Keratinocyte (primary cell): ENCODE measurements around the gene NEU4. TPM values are rescaled to one million over a fixed set of nuclear protein-coding genes. Genes with fewer than 3 reads are reported as not detected.

ENCODE experiments used
- DNase-seq: peaks from one replicate; pipeline ENCODE4 v3.0.0-alpha.2; 2011; ENCODE audit warnings: low read depth, missing footprints, low spot score
- FAIRE-seq: peaks from 2 replicates; lab custom pipeline; 2011; peaks lifted over from hg19 to GRCh38; lab: Jason Lieb, UNC
- H2AFZ ChIP-seq: 2 replicates; pipeline ENCODE4 v1.6.0; 2012; ENCODE audit warnings: low read length, control low read depth, inconsistent platforms; ENCODE audit not compliant: control insufficient read depth
- H3K27ac ChIP-seq: 2 replicates; pipeline ENCODE4 v1.5.1; 2011; ENCODE audit warnings: low read length; ENCODE audit not compliant: control insufficient read depth, insufficient read depth
- H3K27me3 ChIP-seq: 3 replicates; pipeline ENCODE4 v1.6.0; 2011; ENCODE audit warnings: low read length; ENCODE audit not compliant: control insufficient read depth, insufficient read depth; ENCODE audit errors: extremely low read depth
- H3K36me3 ChIP-seq, 2 experiments: 2 replicates in 1 of 2; 3 replicates in 1 of 2; pipeline ENCODE4 v1.5.1; 2011; ENCODE audit warnings: low read length in 2 of 2, mild to moderate bottlenecking in 1 of 2; ENCODE audit not compliant: control insufficient read depth in 2 of 2, insufficient read depth in 2 of 2; ENCODE audit errors: extremely low read depth in 1 of 2
- H3K4me1 ChIP-seq: 3 replicates; pipeline ENCODE4 v1.5.1; 2011; ENCODE audit warnings: low read length; ENCODE audit not compliant: control insufficient read depth, insufficient read depth; ENCODE audit errors: extremely low read depth
- H3K4me2 ChIP-seq: 3 replicates; pipeline ENCODE4 v1.6.0; 2011; ENCODE audit warnings: low read depth, low read length; ENCODE audit not compliant: control insufficient read depth, insufficient read depth; ENCODE audit errors: extremely low read depth
- H3K4me3 ChIP-seq, 3 experiments: fragments of 200-600 bp in 1 of 3; sonication (generic) in 1 of 3; 2 replicates in 2 of 3; 3 replicates in 1 of 3; pipeline ENCODE4 v1.5.1; 2011 to 2016; ENCODE audit warnings: low read length in 3 of 3, mild to moderate bottlenecking in 3 of 3, control low read depth in 2 of 3, inconsistent platforms in 1 of 3, low read depth in 1 of 3, mixed read lengths in 1 of 3, mixed run types in 1 of 3, moderate library complexity in 1 of 3; ENCODE audit not compliant: control insufficient read depth in 2 of 3, insufficient read depth in 2 of 3; ENCODE audit errors: extremely low read depth in 1 of 3
- H3K79me2 ChIP-seq: 2 replicates; pipeline ENCODE4 v1.6.0; 2012; ENCODE audit warnings: low read length; ENCODE audit not compliant: control insufficient read depth, insufficient read depth
- H3K9ac ChIP-seq: 3 replicates; pipeline ENCODE4 v1.6.0; 2011; ENCODE audit warnings: low read length; ENCODE audit not compliant: control insufficient read depth, insufficient read depth; ENCODE audit errors: extremely low read depth
- H3K9me1 ChIP-seq: 3 replicates; pipeline ENCODE4 v1.6.0; 2011; ENCODE audit warnings: low read length; ENCODE audit not compliant: control insufficient read depth, insufficient read depth; ENCODE audit errors: extremely low read depth
- H3K9me3 ChIP-seq: 2 replicates; pipeline ENCODE4 v1.5.1; 2012; ENCODE audit warnings: low read depth, low read length; ENCODE audit not compliant: control insufficient read depth
- H4K20me1 ChIP-seq: 3 replicates; pipeline ENCODE4 v1.6.0; 2011; ENCODE audit warnings: low read length; ENCODE audit not compliant: control insufficient read depth, insufficient read depth; ENCODE audit errors: extremely low read depth
- CTCF ChIP-seq, 3 experiments: IDR thresholded peaks in 1 of 3; conservative IDR thresholded peaks in 1 of 3; optimal IDR thresholded peaks in 1 of 3; 2 replicates in 2 of 3; 3 replicates in 1 of 3; pipeline versions ENCODE3 to v1.5.1; 2011; ENCODE audit warnings: low read length in 3 of 3, mild to moderate bottlenecking in 3 of 3, moderate library complexity in 2 of 3, control low read depth in 1 of 3, inconsistent platforms in 1 of 3; ENCODE audit not compliant: insufficient read depth in 2 of 3; ENCODE audit errors: extremely low read depth in 1 of 3
- EZH2 ChIP-seq: IDR thresholded peaks from one replicate; pipeline ENCODE4 v1.6.1; 2012; ENCODE audit warnings: inconsistent platforms, mild to moderate bottlenecking, low read length, moderate library complexity
- dilution Hi-C: fragments of 300-500 bp; cut with MboI; formaldehyde crosslinking; loops from one replicate; pipeline ENCODE4 v1.7.0; 2020; ENCODE audit warnings: low sequenced_read_pairs; ENCODE audit not compliant: extremely low pct_ligation_motif_present
- polyA plus RNA-seq, 5 experiments: library from polyadenylated mRNA; depleted of rRNA in 3 of 5; stranded (reverse) in 3 of 5; stranded (forward) in 1 of 5; unstranded in 1 of 5; fragments of >200 nt; gene quantifications; 1 replicate in 1 of 5; 2 replicates in 3 of 5; 3 replicates in 1 of 5; pipeline versions ENCODE4 v1.2.1 to v1.2.3, GENCODE V29; 2011 to 2012; ENCODE audit warnings: missing spikeins in 2 of 5, low read depth in 1 of 5, low replicate concordance in 1 of 5

NEU4 gene
- polyA plus RNA-seq, 1 donor (not counting 4 experiments of a cell fraction or from before 2014, with no cell fraction given): not detected

- no peaks in the 10 kb centered on the region for H3K9me3 ChIP-seq
- no peak overlapping the region for H3K27ac ChIP-seq
- no peak overlapping the region for H2AFZ ChIP-seq
- H3K9ac ChIP-seq: no peak overlapping the region
- no peaks in the 10 kb centered on the region for H4K20me1 ChIP-seq
- H3K79me2 ChIP-seq: no peaks in the 10 kb centered on the region
- H3K4me3 ChIP-seq: no peak overlapping the region
- no peaks in the 10 kb centered on the region for H3K36me3 ChIP-seq
- TF ChIP-seq EZH2 (no peak), CTCF (optimal IDR thresholded peaks at IDR 0.05 in 1 of 3, IDR thresholded peaks at IDR 0.05 in 1 of 3, conservative IDR thresholded peaks at IDR 0.05 in 1 of 3; ENCODE audit: extremely low read depth in 1 of 3, insufficient read depth in 2 of 3, low read length in 3 of 3) (no peak)
- dilution Hi-C loops: no loop called here
- DNase-seq (no peak), FAIRE-seq (no peak)
- no peaks in the 10 kb centered on the region for H3K9me1 ChIP-seq
- H3K4me2 ChIP-seq: no peak overlapping the region
- peaks cover 36% of the 10 kb centered on the region for H3K27me3 ChIP-seq
- peaks cover 8% of the 10 kb centered on the region for H3K4me1 ChIP-seq
Observed at GRCh38 chr2:241770936-241771285, 38.1 kb upstream of the NEU4 start.

GRCh38 chr2:241771286-241772062 lies 37.5 kb upstream of the NEU4 start:
- Histone ChIP-seq H3K79me2 (no peaks in the 10 kb centered on the region), H3K4me1 (peaks cover 8% of the 10 kb centered on the region), H3K9ac (no peak overlapping the region), H3K36me3 (no peaks in the 10 kb centered on the region), H3K4me3 (no peak overlapping the region), H3K4me2 (no peak overlapping the region), H3K27me3 (peaks cover 42% of the 10 kb centered on the region), H3K9me1 (no peaks in the 10 kb centered on the region), H2AFZ (no peak overlapping the region), H3K27ac (no peak overlapping the region), H3K9me3 (no peaks in the 10 kb centered on the region), H4K20me1 (no peaks in the 10 kb centered on the region)
- FAIRE-seq (no peak), DNase-seq (no peak)
- dilution Hi-C loops: no loop called here
- TF ChIP-seq EZH2 (no peak), CTCF (optimal IDR thresholded peaks at IDR 0.05 in 1 of 3, IDR thresholded peaks at IDR 0.05 in 1 of 3, conservative IDR thresholded peaks at IDR 0.05 in 1 of 3; ENCODE audit: extremely low read depth in 1 of 3, insufficient read depth in 2 of 3, low read length in 3 of 3) (no peak)
